GM19438 (cell line): ENCODE measurements around the gene BRD2.
A peak's percentile ranks its signal among the peaks of the same experiment; 100 is the strongest.
"Not testable (repeated sequence)": the region's sequence is repeated elsewhere in the genome, so short reads cannot be mapped to it uniquely, and the experiment has no call there.

Experiments used
- ATAC-seq: cut with Tn5 transposase; IDR thresholded peaks from one replicate; pipeline ENCODE4 v1.9.1; 2021; ENCODE audit warnings: low read depth; ENCODE audit not compliant: unreplicated experiment

Gene BRD2

DNA sequence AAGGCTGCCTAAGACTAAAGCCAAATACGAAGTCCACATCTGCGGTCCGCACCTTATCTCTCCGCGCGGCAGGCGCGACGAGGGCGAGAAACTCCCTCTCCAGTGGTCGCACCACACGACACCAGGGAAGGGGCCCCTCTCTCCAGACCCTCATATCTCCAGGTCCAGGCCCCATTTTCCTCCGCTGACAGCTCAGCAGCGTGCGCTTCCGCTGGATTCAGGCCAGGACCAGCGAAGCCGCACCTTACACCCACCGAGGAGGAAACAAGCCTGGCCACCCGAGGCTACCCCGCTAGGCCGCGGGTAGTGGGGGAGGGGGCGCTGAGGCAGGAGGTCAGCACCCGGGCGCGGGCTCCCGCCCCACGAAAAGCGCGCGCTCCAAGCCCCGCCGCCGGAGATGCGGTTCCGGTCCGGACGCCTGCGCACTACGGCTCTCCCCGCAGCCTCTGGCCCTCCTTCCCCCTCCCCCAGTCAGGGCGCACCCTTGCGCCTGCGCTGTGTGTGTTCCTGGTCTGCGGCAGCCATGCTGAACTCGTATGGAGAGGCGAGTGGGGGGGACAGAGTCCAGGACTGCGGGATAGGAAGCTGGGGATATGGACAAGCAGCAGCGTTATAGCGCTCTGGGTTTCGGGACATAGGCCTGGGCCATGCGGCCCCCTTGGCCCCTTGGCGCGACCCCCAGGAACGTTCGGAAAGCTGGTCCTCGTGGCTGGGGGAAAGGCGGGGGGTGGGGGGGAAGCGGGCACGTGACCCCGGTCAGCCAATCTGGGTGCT is at the start of gene BRD2:
Gene BRD2, plus strand, starts transcription at position 502 of the 774 bp plus-strand sequence. CDS start 4,305 bp downstream, outside the sequence.
- ATAC-seq: peak; percentile 25

DNA sequence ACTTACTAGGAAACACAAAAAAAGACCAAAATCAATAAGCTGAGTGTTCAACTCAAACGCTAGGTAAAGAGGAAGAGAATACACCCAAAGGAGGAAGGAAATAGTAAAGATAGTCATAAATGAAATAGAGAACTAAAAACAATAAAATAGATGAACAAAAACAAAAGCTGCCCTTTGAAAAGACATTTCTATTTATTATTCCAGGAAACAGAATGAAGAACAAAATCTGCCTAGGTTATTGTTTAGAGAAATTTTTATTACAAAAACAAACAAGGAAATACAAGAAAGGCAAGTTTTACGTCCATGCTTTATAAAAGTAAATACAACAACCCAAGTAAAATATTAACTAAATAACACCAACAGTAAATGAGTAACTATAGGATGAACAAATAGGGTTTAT is 47.7 kb upstream of the BRD2 start:
- ATAC-seq: no peak

DNA sequence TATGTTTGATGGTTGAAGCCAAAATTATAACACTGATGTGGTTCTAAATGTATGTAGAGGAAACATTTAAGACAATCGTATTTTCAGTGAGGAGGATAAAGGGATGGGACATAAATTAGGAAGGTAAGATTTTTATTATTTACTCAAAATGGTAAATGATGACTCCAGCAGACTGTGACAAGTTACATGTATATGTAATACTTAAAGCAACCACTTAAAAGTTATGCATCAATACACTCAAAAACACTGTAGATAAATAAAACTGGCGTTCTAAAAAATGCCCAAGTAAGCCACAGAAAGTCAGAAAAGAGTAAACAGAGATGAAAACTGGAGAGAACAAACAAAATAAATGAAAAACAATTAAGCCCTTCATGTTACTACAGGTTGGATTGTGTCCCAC is 46.3 kb upstream of the BRD2 start:
- no peak for ATAC-seq

DNA sequence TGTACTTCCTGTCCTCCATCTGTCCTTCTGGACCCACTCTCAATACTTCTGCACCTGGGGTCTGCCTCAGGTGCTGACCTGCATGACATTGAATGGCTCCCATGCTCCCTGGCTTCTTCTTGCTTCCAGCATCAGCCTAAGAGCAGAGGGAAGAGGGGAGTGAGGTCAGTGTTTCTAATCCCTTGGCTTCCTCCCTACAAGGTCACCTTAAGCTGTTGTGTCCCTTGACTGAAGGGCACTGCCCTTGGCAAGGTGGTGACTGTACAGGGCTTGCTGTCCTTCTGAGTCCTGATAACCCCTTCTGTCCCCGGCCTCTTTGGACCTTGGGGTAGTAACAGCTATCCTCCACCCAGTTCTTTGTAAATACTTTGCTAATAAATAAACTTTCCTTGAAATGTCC is 37.2 kb upstream of the BRD2 start:
- no peak for ATAC-seq

DNA sequence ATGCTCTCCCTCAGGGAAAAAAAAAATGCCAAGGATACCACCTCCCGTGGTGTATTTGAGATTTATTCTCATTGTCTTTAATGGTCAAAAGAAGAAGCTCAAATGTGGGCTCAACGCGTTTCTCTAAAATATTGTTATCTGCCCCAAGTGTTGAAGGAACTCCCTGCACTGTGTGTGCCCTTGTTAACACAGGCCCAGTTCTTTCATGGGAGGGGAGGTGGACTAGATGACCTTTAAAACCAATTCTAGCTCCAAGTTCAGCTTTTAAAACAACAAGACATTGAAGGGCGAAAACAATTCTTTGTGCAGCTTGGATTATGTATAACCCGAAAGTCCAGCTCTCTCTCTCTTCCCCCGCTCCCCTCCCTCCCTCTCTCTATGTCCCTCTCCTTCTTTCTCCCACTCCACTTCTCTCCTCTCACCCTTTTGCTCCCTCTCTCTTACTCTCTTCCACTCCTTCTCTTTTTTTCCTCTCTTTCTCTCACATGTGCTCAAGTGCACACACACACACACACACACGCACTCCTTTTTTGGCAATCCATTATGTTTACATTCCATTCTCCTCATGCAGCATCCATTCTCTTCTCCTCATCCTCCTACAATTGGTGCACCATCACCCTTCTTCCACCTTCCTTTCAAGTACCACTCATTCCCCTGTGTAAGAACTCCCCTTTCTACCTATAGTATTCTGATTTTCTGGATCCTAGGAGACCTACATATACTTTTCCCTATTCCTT is 36.1 kb upstream of the BRD2 start:
- ATAC-seq: no peak

DNA sequence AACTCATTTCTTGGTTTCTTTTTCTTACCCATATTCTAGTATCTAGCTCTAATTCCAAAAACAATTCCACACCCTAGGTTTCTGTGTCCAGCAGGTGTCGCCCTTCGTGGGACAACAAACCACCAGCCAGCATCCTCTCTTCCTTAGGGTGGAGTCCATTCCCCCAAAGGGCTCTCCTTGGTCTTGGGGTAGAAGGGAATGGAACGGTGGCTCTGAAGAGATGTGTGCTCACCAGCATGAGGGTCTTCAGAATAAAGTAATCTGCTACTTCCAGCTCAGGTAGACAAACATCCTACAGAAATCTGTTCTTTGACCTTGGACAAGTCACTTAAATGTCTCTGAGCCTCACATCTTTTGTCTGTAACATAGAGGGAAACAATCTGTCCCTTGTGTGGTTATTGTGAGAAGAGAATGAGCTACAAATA is 34.7 kb upstream of the BRD2 start:
- ATAC-seq: no peak

DNA sequence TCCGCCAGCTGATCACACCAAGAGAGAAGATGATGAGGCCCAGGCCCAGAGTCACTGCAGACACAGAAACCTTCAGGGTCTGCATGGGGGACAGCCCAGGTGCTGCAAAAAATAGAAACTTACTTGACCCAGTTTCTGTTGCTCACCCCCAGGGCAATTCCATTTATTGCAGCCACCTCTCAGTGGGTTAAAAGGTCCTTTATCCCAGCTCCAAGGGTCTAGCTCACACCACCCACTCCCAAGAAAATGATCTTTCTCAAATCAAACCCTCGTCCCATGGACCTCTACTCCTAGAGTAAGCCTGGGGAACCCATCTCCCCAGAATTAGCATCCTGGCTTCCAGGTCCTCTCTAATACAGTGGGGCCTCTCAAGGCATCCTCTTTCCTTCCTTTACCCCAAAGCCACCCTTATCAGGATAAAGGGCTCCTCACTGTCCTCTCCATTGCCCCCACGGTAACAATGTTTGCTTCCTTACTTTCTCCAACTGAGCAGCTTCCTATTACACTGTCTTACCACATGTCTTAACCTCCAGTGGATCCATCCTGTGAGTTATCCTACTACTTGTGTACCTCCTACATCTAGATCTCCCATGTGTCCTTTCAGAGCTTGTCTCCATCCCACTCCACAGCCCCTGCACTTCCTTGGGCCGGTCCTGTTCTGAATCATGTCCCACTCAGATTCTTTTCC is 32.7 kb upstream of the BRD2 start:
- ATAC-seq: no peak

DNA sequence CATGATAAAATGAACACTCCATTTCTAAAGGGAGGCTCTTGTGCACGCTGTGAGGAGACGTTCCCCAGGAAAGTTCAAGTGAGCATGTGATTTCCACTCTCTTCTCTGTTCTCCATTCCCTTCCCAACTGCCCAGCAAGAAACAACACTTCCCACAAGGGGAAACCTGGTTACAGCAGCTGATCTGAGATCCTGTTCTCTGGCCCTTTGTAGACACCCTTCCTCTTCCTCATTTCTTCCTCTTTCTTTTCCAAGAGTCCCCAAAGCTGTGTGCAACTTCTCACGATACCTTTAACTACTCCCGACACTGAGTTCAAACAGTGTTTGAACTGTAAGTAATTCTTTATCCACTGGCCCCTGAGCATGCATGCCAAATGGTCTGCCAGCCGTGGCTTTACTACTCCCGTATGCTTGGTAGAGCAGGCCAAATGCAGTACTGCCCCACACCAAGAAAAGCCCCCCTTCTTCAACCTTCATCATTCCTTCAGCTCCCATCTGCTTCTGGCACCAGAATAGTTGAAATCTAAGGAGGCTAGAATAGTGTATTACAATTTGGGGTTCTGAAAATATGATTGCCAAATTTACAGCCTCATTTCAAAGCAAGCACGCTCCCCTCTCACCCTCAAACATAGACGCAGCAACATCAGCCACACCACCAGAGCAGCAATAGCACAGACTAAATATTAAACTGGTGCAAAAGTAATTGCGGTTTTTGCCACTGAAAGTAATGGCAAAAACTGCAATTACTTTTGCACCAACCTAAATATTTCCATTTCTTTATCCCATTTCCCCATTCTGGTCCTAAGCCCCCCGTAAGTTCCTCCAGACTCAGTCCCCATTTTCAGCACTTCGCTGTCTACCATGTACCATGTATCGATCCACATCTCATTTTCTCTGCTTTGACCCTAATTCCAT is 31.9 kb upstream of the BRD2 start:
- ATAC-seq: no peak

DNA sequence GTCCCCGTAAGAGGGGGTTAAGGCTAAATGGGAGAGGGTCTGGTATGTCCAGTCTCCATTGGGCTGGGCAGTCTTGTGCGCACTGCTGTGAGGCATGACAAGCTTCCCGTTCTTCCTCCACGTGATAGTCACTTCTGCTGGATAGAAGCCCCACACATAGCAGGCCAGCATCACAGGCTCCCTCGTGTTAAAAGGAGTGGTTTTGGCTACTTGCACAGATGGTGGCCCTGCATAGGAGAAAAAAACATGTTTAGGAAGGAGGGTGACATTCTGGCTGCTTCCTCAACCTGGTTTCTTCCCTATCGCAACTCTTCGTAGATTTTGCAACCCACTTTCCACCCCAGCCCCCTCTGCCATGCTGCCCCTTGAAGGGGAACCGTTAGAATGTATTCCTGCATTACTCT is 31.2 kb upstream of the BRD2 start:
- ATAC-seq: no peak

DNA sequence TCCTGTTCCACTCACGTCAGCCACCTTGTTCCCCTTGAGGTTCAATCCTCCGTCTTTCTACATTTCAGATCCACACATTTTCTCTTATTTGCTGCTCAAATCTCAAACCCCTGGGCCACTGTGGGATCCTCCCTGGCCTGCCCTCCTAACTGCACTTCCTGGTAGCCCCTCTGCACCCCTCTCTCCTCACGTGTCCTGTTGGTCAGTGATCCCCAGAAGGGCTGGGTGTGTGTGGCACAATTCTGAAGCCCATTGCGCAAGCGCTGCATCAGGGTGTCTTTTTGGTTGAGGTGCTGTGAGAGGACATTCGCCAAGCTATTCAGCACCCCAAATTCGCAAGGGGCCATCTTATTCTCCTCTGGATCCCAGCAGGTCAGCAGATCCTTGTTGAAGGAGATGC is 29.9 kb upstream of the BRD2 start:
- no peak for ATAC-seq

DNA sequence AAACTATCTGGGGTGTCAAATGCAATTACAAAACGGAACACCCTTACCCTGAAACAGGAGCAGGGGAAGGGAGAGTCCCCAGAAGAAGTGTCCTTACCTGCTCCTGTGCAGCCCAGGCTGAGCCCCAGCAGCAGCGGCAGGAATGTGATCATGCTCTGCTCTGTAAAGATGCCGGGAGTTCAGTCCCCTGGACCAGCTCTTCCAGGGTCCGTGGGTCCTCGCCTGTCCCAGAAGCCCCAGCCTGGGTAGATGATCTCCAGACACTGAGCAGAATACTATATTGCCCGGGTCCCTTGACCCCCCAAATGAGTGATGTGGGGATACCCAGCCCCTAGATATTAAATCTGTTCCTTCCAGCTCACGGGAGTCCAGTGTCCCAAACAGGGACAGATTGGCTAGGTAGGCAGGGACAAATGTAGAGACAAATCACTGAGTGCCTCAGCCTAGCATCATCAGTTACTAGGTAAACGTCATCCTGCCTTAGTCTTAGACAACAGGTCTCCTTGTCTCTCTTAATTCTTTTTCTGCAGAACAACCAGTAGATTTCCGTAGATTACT is 27.7 kb upstream of the BRD2 start, which contains the start of gene HLA-DMB:
Gene HLA-DMB, minus strand, starts transcription at position 373 of the 558 bp plus-strand sequence. Its CDS starts 221 bp downstream, at position 152.
- ATAC-seq: peak; percentile 58

DNA sequence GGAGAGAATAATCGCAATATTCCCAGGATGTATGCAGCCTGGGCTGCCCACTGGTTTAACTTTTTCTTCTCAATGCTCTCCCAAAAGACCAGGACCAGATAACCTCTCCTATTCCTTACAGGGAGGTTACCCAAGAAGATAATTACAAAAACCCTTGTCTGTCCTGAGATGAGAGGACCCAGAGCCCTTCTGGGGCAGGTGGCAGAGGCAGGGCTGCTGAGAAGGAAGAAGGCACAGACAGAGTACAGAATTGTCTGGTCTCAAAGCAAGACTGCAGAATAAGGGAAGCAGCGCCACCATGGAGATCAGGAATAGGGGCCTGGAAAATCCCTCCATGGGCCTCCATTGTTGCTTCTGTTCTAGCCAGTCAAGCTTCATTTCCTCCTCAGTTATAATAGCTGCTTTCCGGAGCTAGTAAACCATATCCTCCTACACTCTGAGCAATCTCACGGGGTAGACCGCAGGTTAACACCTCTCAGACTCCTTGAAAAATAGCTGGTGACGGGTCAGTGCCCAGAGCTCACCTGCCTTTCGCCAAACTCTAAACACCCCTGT is 27.1 kb upstream of the BRD2 start:
- no peak for ATAC-seq

DNA sequence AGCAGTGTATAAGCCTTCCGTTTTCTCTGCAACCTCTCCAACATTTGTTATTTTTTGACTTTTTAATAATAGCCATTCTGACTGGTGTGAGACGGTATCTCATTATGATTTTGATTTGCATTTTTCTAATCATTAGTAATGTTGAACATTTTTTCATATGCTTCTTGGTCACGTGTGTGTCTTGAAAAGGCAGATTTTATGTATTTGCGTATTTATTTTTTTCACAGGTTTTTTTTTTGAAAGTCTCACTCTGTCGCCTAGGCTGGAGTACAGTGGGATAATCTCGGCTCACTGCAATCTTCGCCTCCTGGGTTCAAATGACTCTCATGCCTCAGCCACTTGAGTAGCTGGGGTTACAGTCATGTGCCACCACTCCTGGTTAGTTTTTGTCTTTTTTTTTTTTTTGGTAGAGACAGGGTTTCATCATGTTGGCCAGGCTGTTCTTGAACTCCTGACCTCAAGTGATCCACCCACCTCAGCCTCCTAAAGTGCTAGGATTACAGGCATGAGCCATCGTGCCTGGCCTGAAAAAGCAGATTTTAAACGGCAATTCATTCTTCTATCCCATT is 25.8 kb upstream of the BRD2 start:
- not testable (repeated sequence) for ATAC-seq

DNA sequence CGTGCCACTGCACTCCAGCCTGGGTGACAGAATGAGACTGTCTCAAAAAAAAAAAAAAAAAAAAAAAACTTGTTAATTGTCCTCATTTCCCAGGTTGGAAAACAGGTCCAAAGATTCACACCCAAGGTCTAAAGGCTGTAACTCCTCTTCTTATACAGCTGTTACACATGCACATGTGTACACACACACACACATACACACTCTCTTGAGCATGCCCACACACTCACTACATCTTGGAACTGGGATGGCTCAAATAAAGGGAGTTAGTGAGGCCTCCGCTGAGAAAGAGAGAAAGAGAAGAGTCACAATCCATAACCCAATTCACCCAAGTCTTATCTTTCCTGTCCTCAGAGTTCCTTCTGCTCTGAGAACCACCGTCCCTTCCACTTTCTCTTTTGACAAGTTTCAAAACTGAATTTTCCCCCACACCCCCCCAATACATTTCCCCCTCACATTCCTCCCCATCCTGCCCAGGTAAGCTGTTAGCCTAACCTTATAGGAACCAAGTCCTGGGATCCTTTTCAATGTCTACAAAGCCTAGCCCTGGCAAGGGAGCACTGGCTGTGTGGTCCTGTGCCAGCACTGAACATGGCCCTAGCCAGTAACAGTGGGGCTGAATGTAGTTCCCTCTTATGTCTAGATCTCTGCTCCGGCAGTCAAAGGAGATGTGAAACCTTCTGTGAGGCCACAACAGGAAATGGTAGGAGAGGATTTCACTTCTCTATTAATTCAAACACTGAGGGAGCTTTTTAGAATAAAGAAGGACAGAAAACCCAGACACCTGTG is 24.3 kb upstream of the BRD2 start:
- no peak for ATAC-seq

DNA sequence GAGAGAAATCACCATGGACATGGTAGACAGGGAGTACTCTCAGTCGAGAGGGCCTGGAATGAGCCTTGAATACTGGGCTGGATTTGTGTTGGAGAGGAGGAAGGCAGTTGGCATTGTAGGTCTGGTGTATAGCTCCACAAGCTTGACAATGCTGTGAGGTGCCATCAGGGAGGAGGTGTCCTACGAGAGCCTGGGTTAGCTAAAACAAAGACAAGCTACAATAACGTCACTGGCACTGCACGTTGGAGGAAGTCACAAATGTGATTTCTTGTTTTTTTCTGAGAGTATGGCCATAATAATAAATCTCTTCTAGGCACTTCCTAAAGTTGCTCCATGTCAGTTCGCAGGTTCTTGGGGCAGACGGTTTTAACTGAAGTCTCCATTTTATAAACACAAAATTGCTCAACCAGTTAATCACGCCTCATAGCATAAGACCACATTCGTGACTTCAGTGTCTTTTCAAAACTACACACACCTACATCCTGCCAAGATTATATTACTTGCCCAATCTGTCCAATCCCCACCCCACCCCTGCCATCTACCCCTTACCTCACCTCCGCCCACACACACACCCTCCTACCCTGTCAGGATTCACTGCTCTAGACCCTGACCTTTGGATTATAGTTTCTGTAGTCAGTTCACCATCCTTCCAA is 23.2 kb upstream of the BRD2 start:
- ATAC-seq: no peak

DNA sequence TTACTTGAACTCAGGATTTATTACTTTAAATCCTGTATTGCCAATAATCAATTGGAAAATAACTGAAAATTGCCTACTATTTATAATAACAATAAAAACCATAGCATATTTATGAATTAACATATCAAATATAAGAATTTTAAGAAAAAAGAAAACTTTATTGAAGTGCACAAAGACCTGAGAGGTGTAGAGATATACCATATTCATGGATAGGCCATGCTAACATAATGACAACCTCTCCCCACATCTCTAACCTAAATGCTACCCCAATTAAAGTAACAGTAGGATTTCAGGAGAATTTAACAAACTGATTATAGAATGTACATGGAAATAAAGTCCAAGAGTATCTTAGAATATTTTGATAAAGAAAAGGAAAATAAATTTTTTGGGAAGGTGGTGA is 22.4 kb upstream of the BRD2 start:
- ATAC-seq: no peak

DNA sequence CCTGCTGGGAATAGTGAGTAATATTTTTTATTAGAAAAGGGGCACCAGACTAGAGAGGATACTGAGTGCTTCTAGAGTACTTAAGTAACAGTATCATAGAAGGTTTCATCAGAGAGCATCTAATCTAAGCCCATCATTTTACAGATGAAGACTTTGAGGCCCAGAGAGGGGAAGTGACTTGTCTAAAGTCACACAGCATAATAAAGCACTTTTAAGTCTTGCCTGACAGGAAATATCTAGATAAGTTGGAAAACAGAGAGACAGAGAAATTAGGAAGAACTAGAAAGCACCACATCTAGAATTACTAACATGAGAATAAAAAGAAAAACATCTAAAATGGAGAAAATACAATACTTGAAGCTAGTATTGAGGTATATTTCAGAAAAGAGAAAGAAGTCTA is 21.5 kb upstream of the BRD2 start:
- no peak for ATAC-seq
